ENCODE results near the gene MAPK7.

GRCh38 chr17:19409509-19409908 is 31.2 kb downstream of the MAPK7 start:
- TF ChIP-seq GATA2 (IDR thresholded peaks at IDR 0.05; ENCODE audit: low read depth, low read length): no peak
- no peak for TF ChIP-seq GATA3 (IDR thresholded peaks at IDR 0.05; ENCODE audit: low read depth, low read length)
